Smooth muscle cell of trachea (primary cell): ENCODE results near the gene TTC31. TPM values are rescaled to one million over a fixed set of nuclear protein-coding genes. Genes with fewer than 3 reads are reported as not detected.

Source experiments
- total RNA-seq: library from RNA; depleted of rRNA; stranded (reverse); fragments of >200 nt; gene quantifications from 2 replicates; pipeline ENCODE4 v1.2.1, GENCODE V29; 2014

Gene TTC31
- total RNA-seq, 1 donor from 2014 or later: 19.6 TPM

Other genes with a start within 250 kb of the TTC31 start
- under 0.01 and 0.44 TPM in 2 replicates for gene SLC4A5, start 139.7 kb upstream of the TTC31 start, total RNA-seq
- gene DCTN1, start 102.8 kb upstream of the TTC31 start, total RNA-seq: 200 and 311 TPM in 2 replicates
- 1.5 and 2.0 TPM in 2 replicates for gene C2orf81, start 61.5 kb upstream of the TTC31 start, total RNA-seq
- gene WDR54, start 61.4 kb upstream of the TTC31 start, total RNA-seq: 36.4 and 95.7 TPM in 2 replicates
- 22.3 and 24.0 TPM in 2 replicates for gene RTKN, start 41.1 kb upstream of the TTC31 start, total RNA-seq
- 14.1 and 16.0 TPM in 2 replicates for gene INO80B, start 28.0 kb upstream of the TTC31 start, total RNA-seq
- 36.4 and 87.2 TPM in 2 replicates for gene WBP1, start 24.6 kb upstream of the TTC31 start, total RNA-seq
- gene MOGS, start 17.7 kb upstream of the TTC31 start, total RNA-seq: 62.1 and 68.0 TPM in 2 replicates
- gene MRPL53, start 10.4 kb upstream of the TTC31 start, total RNA-seq: 47.3 and 48.0 TPM in 2 replicates
- gene CCDC142, start 83 bp upstream of the TTC31 start, total RNA-seq: 25.9 and 27.6 TPM in 2 replicates
- 3.1 and 6.3 TPM in 2 replicates for gene LBX2, start 16.5 kb downstream of the TTC31 start, total RNA-seq
- gene PCGF1, start 24.6 kb downstream of the TTC31 start, total RNA-seq: 21.2 and 25.5 TPM in 2 replicates
- 0.58 and 0.83 TPM in 2 replicates for gene TLX2, start 31.4 kb downstream of the TTC31 start, total RNA-seq
- gene DQX1, start 43.1 kb downstream of the TTC31 start, total RNA-seq: under 0.01 and 0.29 TPM in 2 replicates
- gene AUP1, start 46.6 kb downstream of the TTC31 start, total RNA-seq: 57.6 and 90.3 TPM in 2 replicates
- gene HTRA2, start 46.9 kb downstream of the TTC31 start, total RNA-seq: 38.1 and 50.4 TPM in 2 replicates
- 27.3 and 53.9 TPM in 2 replicates for gene LOXL3, start 70.9 kb downstream of the TTC31 start, total RNA-seq
- gene DOK1, start 71.6 kb downstream of the TTC31 start, total RNA-seq: 27.3 and 50.4 TPM in 2 replicates
- gene M1AP, start 165.2 kb downstream of the TTC31 start, total RNA-seq: not detected in 2 replicates
- 10.2 and 18.4 TPM in 2 replicates for gene SEMA4F, start 171.2 kb downstream of the TTC31 start, total RNA-seq